Chondrocyte (in vitro differentiated cells): ENCODE measurements around the gene CREB5. TPM values are rescaled to one million over a fixed set of nuclear protein-coding genes. Genes with fewer than 3 reads are reported as not detected.
A peak's percentile ranks its signal among the peaks of the same experiment; 100 is the strongest.

Experiments used
- DNase-seq: peaks from one replicate; pipeline ENCODE4 v3.0.0; 2021; ENCODE audit warnings: mixed read lengths, low spot score
- H3K27ac Mint-ChIP-seq: one replicate; pipeline ENCODE4 v1.8.0; 2021; ENCODE audit warnings: mild to moderate bottlenecking, moderate library complexity, mixed read lengths; ENCODE audit not compliant: unreplicated experiment
- H3K27me3 Mint-ChIP-seq: 2 replicates; pipeline ENCODE4 v1.8.0; 2021; ENCODE audit warnings: low read depth, mixed read lengths
- H3K36me3 Mint-ChIP-seq: 2 replicates; pipeline ENCODE4 v1.8.0; 2021; ENCODE audit warnings: low read depth, mixed read lengths
- H3K4me1 Mint-ChIP-seq: 2 replicates; pipeline ENCODE4 v1.8.0; 2021; ENCODE audit warnings: low read depth, mild to moderate bottlenecking, mixed read lengths
- H3K4me3 Mint-ChIP-seq: one replicate; pipeline ENCODE4 v1.8.0; 2021; ENCODE audit warnings: mild to moderate bottlenecking, moderate library complexity, mixed read lengths; ENCODE audit not compliant: unreplicated experiment
- H3K9me3 Mint-ChIP-seq: 2 replicates; pipeline ENCODE4 v1.8.0; 2021; ENCODE audit warnings: low read depth, mixed read lengths
- CTCF ChIP-seq: fragments of 200-600 bp; sonication (generic); IDR thresholded peaks from 2 replicates; pipeline ENCODE4 v1.5.0; 2021; ENCODE audit warnings: antibody characterized with exemption, mild to moderate bottlenecking, moderate library complexity
- total RNA-seq: library from RNA; stranded (reverse); gene quantifications from 3 replicates; pipeline ENCODE4 v1.2.1, GENCODE V29; 2021

The CREB5 gene
- total RNA-seq, 1 donor from 2014 or later: 8.2 TPM

GRCh38 chr7:28530803-28531175 is 118.5 kb downstream of the CREB5 start:
- peaks cover 2% of the 10 kb centered on the region for H3K36me3 Mint-ChIP-seq
- no peak for TF ChIP-seq CTCF
- H3K27ac Mint-ChIP-seq: no peak overlapping the region
- no peaks in the 10 kb centered on the region for H3K27me3 Mint-ChIP-seq
- H3K4me3 Mint-ChIP-seq: no peak overlapping the region
- DNase-seq: no peak
- H3K4me1 Mint-ChIP-seq: peaks cover 22% of the 10 kb centered on the region
- peaks cover 7% of the 10 kb centered on the region for H3K9me3 Mint-ChIP-seq

DNA sequence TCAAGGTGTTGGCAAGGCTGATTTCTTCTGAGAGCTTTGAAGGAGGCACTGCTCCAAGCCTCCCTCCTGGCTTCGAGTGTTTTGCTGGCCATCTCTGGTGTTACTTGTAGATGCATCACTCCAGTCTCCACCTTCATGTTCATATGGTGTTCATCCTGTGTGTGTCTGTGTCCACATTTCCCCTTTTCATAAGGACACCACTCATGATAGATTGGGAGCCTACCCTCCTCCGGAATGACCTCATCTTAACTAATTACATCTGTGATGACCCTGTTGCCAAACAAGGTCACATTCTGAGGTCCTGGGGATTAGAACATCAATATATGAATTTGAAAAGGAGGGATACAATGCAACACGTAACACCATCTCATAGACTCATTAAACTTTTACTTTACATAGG is 119.0 kb downstream of the CREB5 start:
- Mint-ChIP-seq H3K9me3 (peaks cover 7% of the 10 kb centered on the region), H3K4me1 (peaks cover 25% of the 10 kb centered on the region), H3K27me3 (no peaks in the 10 kb centered on the region), H3K4me3 (no peak overlapping the region), H3K27ac (no peak overlapping the region), H3K36me3 (peaks cover 2% of the 10 kb centered on the region)
- no peak for TF ChIP-seq CTCF
- DNase-seq: no peak

- no peaks in the 10 kb centered on the region for H3K27me3 Mint-ChIP-seq
- DNase-seq: no peak
- peaks cover 7% of the 10 kb centered on the region for H3K9me3 Mint-ChIP-seq
- peaks cover 25% of the 10 kb centered on the region for H3K4me1 Mint-ChIP-seq
- peaks cover 2% of the 10 kb centered on the region for H3K36me3 Mint-ChIP-seq
- H3K4me3 Mint-ChIP-seq: no peak overlapping the region
- no peak for TF ChIP-seq CTCF
- no peak overlapping the region for H3K27ac Mint-ChIP-seq
Observed at GRCh38 chr7:28532181-28532580, 119.9 kb downstream of the CREB5 start.

DNA sequence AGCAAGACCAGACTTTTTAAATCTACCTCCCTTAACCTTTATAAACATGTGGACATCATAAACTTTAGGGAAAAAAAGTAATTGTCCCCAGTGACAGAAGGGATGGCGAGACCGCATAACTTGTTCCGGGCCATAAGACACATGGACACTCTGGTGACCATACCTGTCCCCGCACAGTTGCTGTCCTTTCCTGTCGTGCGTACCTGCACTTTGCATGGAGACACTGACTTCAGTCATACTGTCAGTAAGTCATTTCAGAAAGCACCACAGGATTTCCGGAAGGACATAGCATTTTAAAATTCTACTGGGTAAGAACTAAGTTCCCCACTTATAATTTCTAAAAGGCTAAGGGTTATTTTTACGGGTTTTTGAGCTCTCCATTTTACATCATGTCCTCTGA is 120.9 kb downstream of the CREB5 start:
- H3K9me3 Mint-ChIP-seq: peaks cover 7% of the 10 kb centered on the region
- no peaks in the 10 kb centered on the region for H3K27me3 Mint-ChIP-seq
- DNase-seq: no peak
- H3K27ac Mint-ChIP-seq: no peak overlapping the region
- H3K36me3 Mint-ChIP-seq: peaks cover 2% of the 10 kb centered on the region
- H3K4me3 Mint-ChIP-seq: no peak overlapping the region
- no peak for TF ChIP-seq CTCF
- peaks cover 25% of the 10 kb centered on the region for H3K4me1 Mint-ChIP-seq

DNA sequence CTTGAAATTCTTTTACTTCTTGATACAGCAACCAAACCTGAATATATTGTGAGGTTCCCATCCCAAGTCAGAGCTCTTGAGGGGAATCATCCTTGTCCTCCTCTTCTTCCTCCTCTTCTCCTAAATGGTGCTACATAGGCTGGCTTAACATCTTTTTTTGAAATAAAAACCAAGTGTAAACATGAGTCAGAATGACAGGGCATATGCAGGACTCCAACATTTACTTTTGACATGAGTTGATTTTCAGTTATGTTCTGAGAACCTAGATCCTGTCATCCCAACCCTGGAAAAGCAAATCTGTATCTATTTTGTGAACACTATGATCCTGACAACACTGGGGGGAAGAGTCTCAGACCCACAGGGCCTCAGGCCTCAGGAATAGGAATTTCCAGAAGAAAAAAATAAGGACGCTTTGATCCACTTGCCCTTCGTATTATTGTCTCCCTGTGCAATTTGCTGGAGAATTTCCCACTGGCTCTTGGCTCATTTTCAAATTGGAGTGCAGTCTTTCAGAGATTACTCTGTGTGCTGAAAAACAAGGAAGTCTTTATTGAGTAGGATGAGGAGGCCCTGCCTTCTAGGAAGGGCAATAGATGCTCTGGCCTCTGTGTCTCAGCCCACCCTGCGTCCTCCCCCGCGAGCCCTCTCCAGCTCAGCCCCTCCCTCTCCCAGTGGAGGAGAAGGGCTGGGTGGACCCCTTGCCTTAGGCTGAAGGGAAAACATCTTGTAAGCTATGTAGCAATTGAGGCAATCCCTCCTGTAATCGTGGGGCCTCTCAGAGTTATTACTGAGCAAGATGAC is 121.6 kb downstream of the CREB5 start:
- H3K4me1 Mint-ChIP-seq: peaks cover 25% of the 10 kb centered on the region
- no peak for DNase-seq
- H3K36me3 Mint-ChIP-seq: peaks cover 2% of the 10 kb centered on the region
- H3K27ac Mint-ChIP-seq: peak overlapping the region; percentile 62
- no peaks in the 10 kb centered on the region for H3K27me3 Mint-ChIP-seq
- no peak for TF ChIP-seq CTCF
- H3K4me3 Mint-ChIP-seq: no peak overlapping the region
- peaks cover 7% of the 10 kb centered on the region for H3K9me3 Mint-ChIP-seq
